ENCODE results near the gene GOLGA6D.
"Not testable (repeated sequence)": the region's sequence is repeated elsewhere in the genome, so short reads cannot be mapped to it uniquely, and the experiment has no call there.

DNA sequence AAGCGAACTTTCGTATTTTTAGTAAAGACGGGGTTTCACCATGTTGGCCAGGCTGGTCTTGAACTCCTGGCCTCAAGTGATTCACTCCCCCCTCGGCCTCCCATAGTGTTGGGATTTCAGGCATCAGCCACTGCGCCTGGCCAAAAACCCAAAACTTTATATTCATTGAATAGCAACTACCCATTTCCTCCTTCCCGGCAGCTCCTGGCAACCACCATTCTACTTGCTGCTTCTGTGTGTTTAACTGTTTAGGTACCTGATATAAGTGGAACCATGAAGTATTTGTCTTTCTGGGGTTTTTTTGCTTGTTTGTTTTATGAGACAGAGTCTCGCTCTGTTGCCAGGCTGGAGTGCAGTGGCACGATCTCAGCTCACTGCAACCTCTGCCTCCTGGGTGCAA lies 61.3 kb downstream of the GOLGA6D start:
- TF ChIP-seq POLR2AphosphoS5, POLR2A (IDR thresholded peaks at IDR 0.05): not testable (repeated sequence)
- TF ChIP-seq, protein P1, sequence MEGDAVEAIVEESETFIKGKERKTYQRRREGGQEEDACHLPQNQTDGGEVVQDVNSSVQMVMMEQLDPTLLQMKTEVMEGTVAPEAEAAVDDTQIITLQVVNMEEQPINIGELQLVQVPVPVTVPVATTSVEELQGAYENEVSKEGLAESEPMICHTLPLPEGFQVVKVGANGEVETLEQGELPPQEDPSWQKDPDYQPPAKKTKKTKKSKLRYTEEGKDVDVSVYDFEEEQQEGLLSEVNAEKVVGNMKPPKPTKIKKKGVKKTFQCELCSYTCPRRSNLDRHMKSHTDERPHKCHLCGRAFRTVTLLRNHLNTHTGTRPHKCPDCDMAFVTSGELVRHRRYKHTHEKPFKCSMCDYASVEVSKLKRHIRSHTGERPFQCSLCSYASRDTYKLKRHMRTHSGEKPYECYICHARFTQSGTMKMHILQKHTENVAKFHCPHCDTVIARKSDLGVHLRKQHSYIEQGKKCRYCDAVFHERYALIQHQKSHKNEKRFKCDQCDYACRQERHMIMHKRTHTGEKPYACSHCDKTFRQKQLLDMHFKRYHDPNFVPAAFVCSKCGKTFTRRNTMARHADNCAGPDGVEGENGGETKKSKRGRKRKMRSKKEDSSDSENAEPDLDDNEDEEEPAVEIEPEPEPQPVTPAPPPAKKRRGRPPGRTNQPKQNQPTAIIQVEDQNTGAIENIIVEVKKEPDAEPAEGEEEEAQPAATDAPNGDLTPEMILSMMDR (IDR thresholded peaks at IDR 0.05), result not testable (repeated sequence)

Data from prostate gland (tissue), 2 donors.